Pancreas (tissue), 10 donors: ENCODE data around the gene TRIM36. TPM values are rescaled to one million over a fixed set of nuclear protein-coding genes. Genes with fewer than 3 reads are reported as not detected.

ENCODE experiments used
- ATAC-seq, 4 donors: fragments of 200-7000 bp; cut with Tn5 transposase; one replicate each; pipeline versions ENCODE4 v1.8.0 to v1.9.1; 2020; ENCODE audit warnings: mild to moderate bottlenecking in 4 of 4, moderate library complexity in 4 of 4
- DNase-seq, 6 donors: peaks; one replicate each; pipeline ENCODE4 v3.0.0-alpha.2; 2020
- FAIRE-seq: peaks from 2 replicates; lab custom pipeline; 2012; peaks lifted over from hg19 to GRCh38; lab: Jason Lieb, UNC
- H3K27ac ChIP-seq, 4 donors: fragments of 200-600 bp; sonication (generic); 1 replicate in 3 of 4; 2 replicates in 1 of 4; pipeline versions ENCODE4 v1.5.0 to v1.8.0; 2020
- H3K27me3 ChIP-seq, 4 donors: fragments of 200-600 bp; one replicate each; pipeline ENCODE4 v1.8.0; 2021
- H3K36me3 ChIP-seq, 3 donors: fragments of 200-600 bp; sonication (generic) in 1 of 3; one replicate each; pipeline versions ENCODE4 v1.5.0 to v1.8.0; 2020 to 2021
- H3K4me1 ChIP-seq, 3 donors: fragments of 200-600 bp; one replicate each; pipeline ENCODE4 v1.8.0; 2021
- H3K4me3 ChIP-seq, 4 donors: fragments of 200-600 bp; sonication (generic) in 2 of 4; one replicate each; pipeline versions ENCODE4 v1.5.0 to v1.8.0; 2020 to 2021
- H3K9me3 ChIP-seq, 4 donors: fragments of 200-600 bp; one replicate each; pipeline ENCODE4 v1.8.0; 2021
- CTCF ChIP-seq, 4 donors: fragments of 200-600 bp; sonication (generic) in 3 of 4; IDR thresholded peaks; one replicate each; pipeline versions ENCODE4 v1.5.0 to v1.8.0; 2021; ENCODE audit warnings: antibody characterized with exemption in 4 of 4
- WGBS, 2 donors: extraction: QIAGEN DNeasy Blood & Tissue Kit; methylation state at CpG; one replicate each; pipeline ENCODE4 v1.1.7; 2013; 5-methylcytosine and 5-hydroxymethylcytosine counted together
- intact Hi-C, 3 donors: fragments of 100-400 bp; cut with DNase I; formaldehyde crosslinking; loops; one replicate each; pipeline versions ENCODE4 v1.11.1 to v1.14.2; 2022
- polyA plus RNA-seq, 2 donors: library from polyadenylated mRNA; stranded (reverse); fragments of 200-250 nt; gene quantifications; one replicate each; pipeline ENCODE4 v1.2.3, GENCODE V29; 2013
- total RNA-seq, 6 donors: library from RNA; stranded (reverse); fragmentation: NEBNext Ultra II Directional in 4 of 6; extraction: Animal tissue kit (Norgen Biotek cat#: 25700) in 4 of 6; gene quantifications; one replicate each; pipeline versions ENCODE4 v1.2.1 to v1.2.4, GENCODE V29; 2021 to 2023
- donor health status: healthy with polysubstance abuse.
- donor health status: DM: no; HTN: no; CAD: no; lungs with moderate emphysema.
- donor health status: DM: no; HTN: no; CAD: no.
- donor health status: control.
- donor health status: control.
- donor health status: Bipolar disorder and iron deficiency.
- donor health status: DM: yes; HTN: yes; CAD: no.
- donor health status: DM: no; HTN: no; CAD: no.
- donor health status: DM: no; HTN: no; CAD: no.
- donor health status: DM: yes; HTN: yes; CAD: no.

The TRIM36 gene
- total and polyA plus RNA-seq, 8 donors = 0.52 to 2.1 (median 0.99) TPM

DNA sequence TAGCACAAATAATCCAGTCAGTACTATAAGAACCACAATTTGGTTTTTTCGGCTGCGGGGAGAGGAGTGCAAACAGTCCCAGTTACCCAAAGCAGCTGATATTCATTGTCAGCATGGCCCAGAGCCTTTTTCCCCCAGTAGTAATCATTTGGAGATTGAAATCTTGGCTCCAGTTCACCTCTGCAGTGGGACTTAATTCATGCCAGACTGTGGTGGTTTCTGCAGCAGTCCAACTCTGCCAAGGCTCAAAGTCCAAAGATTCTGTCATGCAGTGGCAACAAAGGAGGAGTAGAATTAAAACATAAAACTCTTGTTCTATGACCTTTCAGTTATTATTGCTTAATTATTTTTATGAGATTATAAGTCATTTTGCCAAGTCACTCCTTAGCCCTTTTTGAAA, 25.0 kb upstream of the TRIM36 start:
- DNase-seq (peak in 3 of 6 donors; percentile 65 to 79 (median 70)), FAIRE-seq (peak; percentile 39), ATAC-seq (peak; percentile 98 to 100 (median 99))
- peak overlapping the region in 2 of 4 donors; percentile 31 to 37 for H3K27ac ChIP-seq
- H3K4me1 ChIP-seq = peaks cover 13 to 17% (median 16%) of the 10 kb centered on the region in 3 donors
- no peaks in the 10 kb centered on the region for H3K27me3 ChIP-seq
- intact Hi-C loops = no loop called here
- TF ChIP-seq CTCF (IDR thresholded peaks at IDR 0.05) = no peak
- no peaks in the 10 kb centered on the region for H3K9me3 ChIP-seq
- 16 to 23% methylated on average over 2 of the region's 2 CpGs for WGBS, 2 donors
- no peaks in the 10 kb centered on the region for H3K36me3 ChIP-seq
- no peak overlapping the region for H3K4me3 ChIP-seq

- no peak for TF ChIP-seq CTCF (IDR thresholded peaks at IDR 0.05)
- Histone ChIP-seq H3K27ac (no peak overlapping the region), H3K4me1 (peaks cover 13 to 17% (median 16%) of the 10 kb centered on the region in 3 donors), H3K27me3 (no peaks in the 10 kb centered on the region), H3K9me3 (no peaks in the 10 kb centered on the region), H3K4me3 (no peak overlapping the region), H3K36me3 (no peaks in the 10 kb centered on the region)
- intact Hi-C loops = no loop called here
- FAIRE-seq = peak; percentile 20
- no peak for DNase-seq
- ATAC-seq = no peak
These were observed 23.6 kb upstream of the TRIM36 start for GRCh38 chr5:115193295-115193694.

GRCh38 chr5:115192098-115192497, 22.4 kb upstream of the TRIM36 start:
- peaks cover 13 to 17% (median 16%) of the 10 kb centered on the region in 3 donors for H3K4me1 ChIP-seq
- no peak for TF ChIP-seq CTCF (IDR thresholded peaks at IDR 0.05)
- H3K27ac ChIP-seq = no peak overlapping the region
- no peak for DNase-seq
- no peaks in the 10 kb centered on the region for H3K9me3 ChIP-seq
- no peaks in the 10 kb centered on the region for H3K27me3 ChIP-seq
- ATAC-seq = no peak
- 95 to 97% methylated on average over 1 of the region's 1 CpG for WGBS, 2 donors
- no peak for FAIRE-seq
- no peaks in the 10 kb centered on the region for H3K36me3 ChIP-seq
- H3K4me3 ChIP-seq = no peak overlapping the region
- intact Hi-C loops = no loop called here

- no peak for FAIRE-seq
These were observed 21.8 kb upstream of the TRIM36 start for GRCh38 chr5:115191474-115192031.

More at GRCh38 chr5:115191474-115192031, 21.8 kb upstream of the TRIM36 start:
- no peaks in the 10 kb centered on the region for H3K9me3 ChIP-seq
- intact Hi-C loops = no loop called here
- peaks cover 13 to 17% (median 16%) of the 10 kb centered on the region in 3 donors for H3K4me1 ChIP-seq
- TF ChIP-seq CTCF (IDR thresholded peaks at IDR 0.05) = no peak
- DNase-seq (no peak), ATAC-seq (no peak)
- H3K4me3 ChIP-seq = no peak overlapping the region
- no peaks in the 10 kb centered on the region for H3K36me3 ChIP-seq
- no peaks in the 10 kb centered on the region for H3K27me3 ChIP-seq
- WGBS, 2 donors = 71 to 79% methylated on average over 8 of the region's 8 CpGs
- no peak overlapping the region for H3K27ac ChIP-seq
